HEK293 (cell line): ENCODE measurements around the gene TSPAN1.

ENCODE experiments used
- CTCF ChIA-PET: fragments of 350-600 bp; formaldehyde crosslinking; extraction: SDS; loops from one replicate; lab custom pipeline; 2021; ENCODE audit warnings: antibody characterized with exemption; lab: Yijun Ruan, JAX
- POLR2A ChIA-PET: fragments of 300-600 bp; formaldehyde crosslinking; extraction: SDS; loops from one replicate; lab custom pipeline; 2020; ENCODE audit warnings: antibody characterized with exemption, inconsistent platforms; lab: Yijun Ruan, JAX
- H3K27ac ChIP-seq: fragments of 200-500 bp; sonication (Bioruptor generic); 2 replicates; pipeline ENCODE4 v1.5.1; 2014; ENCODE audit warnings: low read depth, low read length, control low read depth, inconsistent platforms; ENCODE audit errors: extremely low read depth
- H3K36me3 ChIP-seq, 2 experiments: fragments of 200-500 bp in 1 of 2; sonication (Bioruptor generic) in 1 of 2; 1 replicate in 1 of 2; 2 replicates in 1 of 2; pipeline ENCODE4 v1.5.1; 2014 to 2017; ENCODE audit warnings: inconsistent platforms in 2 of 2, low read length in 2 of 2; ENCODE audit not compliant: control insufficient read depth in 2 of 2, insufficient read depth in 1 of 2
- H3K4me1 ChIP-seq: fragments of 200-500 bp; sonication (Bioruptor generic); 2 replicates; pipeline ENCODE4 v1.5.1; 2014; ENCODE audit warnings: mild to moderate bottlenecking, low read length, inconsistent platforms; ENCODE audit not compliant: control insufficient read depth, insufficient read depth
- H3K4me3 ChIP-seq: 2 replicates; pipeline ENCODE4 v1.5.1; 2011; ENCODE audit warnings: low read depth, mild to moderate bottlenecking, control low read depth, low read length, moderate library complexity
- H3K9me3 ChIP-seq: fragments of 200-500 bp; sonication (Bioruptor generic); 2 replicates; pipeline ENCODE4 v1.5.1; 2014; ENCODE audit warnings: low read depth, low read length, inconsistent platforms; ENCODE audit not compliant: control insufficient read depth, insufficient read depth
- CTCF ChIP-seq: fragments of 450-650 bp; formaldehyde crosslinking; IDR thresholded peaks from 2 replicates; pipeline ENCODE4 v1.5.1; 2016; ENCODE audit warnings: missing biosample characterization, missing genetic modification characterization
- HOXA7 ChIP-seq: sonication (generic); formaldehyde crosslinking; IDR thresholded peaks from 2 replicates; pipeline ENCODE4 v1.8.1; 2022; ENCODE audit warnings: missing genetic modification reagents, borderline replicate concordance
- MYNN ChIP-seq: fragments of 450-650 bp; formaldehyde crosslinking; IDR thresholded peaks from 2 replicates; pipeline ENCODE4 v1.5.1; 2016; ENCODE audit warnings: missing biosample characterization, missing genetic modification characterization, borderline replicate concordance
- ZBTB1 ChIP-seq: fragments of 450-650 bp; formaldehyde crosslinking; IDR thresholded peaks from 2 replicates; pipeline ENCODE4 v1.5.1; 2016; ENCODE audit warnings: missing biosample characterization, missing genetic modification characterization
- ZFHX2 ChIP-seq: fragments of 450-650 bp; formaldehyde crosslinking; conservative IDR thresholded peaks from 2 replicates; pipeline ENCODE4 v1.5.1; 2016; ENCODE audit warnings: missing biosample characterization, missing genetic modification characterization
- ZIC2 ChIP-seq: fragments of 450-650 bp; formaldehyde crosslinking; IDR thresholded peaks from 2 replicates; pipeline ENCODE4 v1.5.1; 2016; ENCODE audit warnings: missing biosample characterization, missing genetic modification characterization
- ZNF112 ChIP-seq: fragments of 450-650 bp; formaldehyde crosslinking; IDR thresholded peaks from 2 replicates; pipeline ENCODE4 v1.5.0; 2017; ENCODE audit warnings: missing biosample characterization, missing genetic modification characterization
- ZNF114 ChIP-seq: fragments of 450-650 bp; formaldehyde crosslinking; IDR thresholded peaks from 2 replicates; pipeline ENCODE4 v1.5.0; 2017; ENCODE audit warnings: missing biosample characterization, missing genetic modification characterization
- ZNF132 ChIP-seq: fragments of 450-650 bp; formaldehyde crosslinking; IDR thresholded peaks from 2 replicates; pipeline ENCODE4 v1.5.1; 2017; ENCODE audit warnings: missing biosample characterization, missing genetic modification characterization, borderline replicate concordance
- ZNF138 ChIP-seq: fragments of 450-650 bp; formaldehyde crosslinking; IDR thresholded peaks from 2 replicates; pipeline ENCODE4 v1.5.1; 2016; ENCODE audit warnings: missing biosample characterization, missing genetic modification characterization, borderline replicate concordance
- ZNF148 ChIP-seq: fragments of 450-650 bp; formaldehyde crosslinking; IDR thresholded peaks from 2 replicates; pipeline ENCODE4 v1.5.0; 2017; ENCODE audit warnings: missing biosample characterization, missing genetic modification characterization, borderline replicate concordance
- ZNF311 ChIP-seq: fragments of 450-650 bp; formaldehyde crosslinking; IDR thresholded peaks from 2 replicates; pipeline ENCODE4 v1.5.1; 2017; ENCODE audit warnings: missing biosample characterization, missing genetic modification characterization, borderline replicate concordance
- ZNF324 ChIP-seq: fragments of 450-650 bp; formaldehyde crosslinking; IDR thresholded peaks from 2 replicates; pipeline ENCODE4 v1.5.1; 2016; ENCODE audit warnings: missing biosample characterization, missing genetic modification characterization
- ZNF335 ChIP-seq: fragments of 450-650 bp; formaldehyde crosslinking; conservative IDR thresholded peaks from 2 replicates; pipeline ENCODE4 v1.5.1; 2016; ENCODE audit warnings: missing biosample characterization, missing genetic modification characterization
- ZNF354C ChIP-seq: fragments of 450-650 bp; formaldehyde crosslinking; IDR thresholded peaks from 2 replicates; pipeline ENCODE4 v1.5.1; 2016; ENCODE audit warnings: missing biosample characterization, missing genetic modification characterization, low read depth, borderline replicate concordance
- ZNF366 ChIP-seq: fragments of 450-650 bp; formaldehyde crosslinking; conservative IDR thresholded peaks from 2 replicates; pipeline ENCODE4 v1.5.1; 2016; ENCODE audit warnings: missing biosample characterization, missing genetic modification characterization
- ZNF416 ChIP-seq: fragments of 450-650 bp; formaldehyde crosslinking; IDR thresholded peaks from 2 replicates; pipeline ENCODE4 v1.5.1; 2016; ENCODE audit warnings: missing biosample characterization, missing genetic modification characterization
- ZNF433 ChIP-seq: fragments of 450-650 bp; formaldehyde crosslinking; IDR thresholded peaks from 2 replicates; pipeline ENCODE4 v1.5.1; 2016; ENCODE audit warnings: missing biosample characterization, missing genetic modification characterization, low read depth
- ZNF473 ChIP-seq: fragments of 450-650 bp; formaldehyde crosslinking; IDR thresholded peaks from 2 replicates; pipeline ENCODE4 v1.5.1; 2017; ENCODE audit warnings: missing biosample characterization, missing genetic modification characterization
- ZNF501 ChIP-seq: fragments of 450-650 bp; formaldehyde crosslinking; IDR thresholded peaks from 2 replicates; pipeline ENCODE4 v1.5.1; 2016; ENCODE audit warnings: missing biosample characterization, missing genetic modification characterization
- ZNF521 ChIP-seq: fragments of 450-650 bp; formaldehyde crosslinking; IDR thresholded peaks from 2 replicates; pipeline ENCODE4 v1.5.1; 2017; ENCODE audit warnings: missing biosample characterization, mild to moderate bottlenecking, missing genetic modification characterization
- ZNF561 ChIP-seq: fragments of 450-650 bp; IDR thresholded peaks from 2 replicates; pipeline ENCODE4 v1.5.1; 2018; ENCODE audit warnings: missing biosample characterization, missing genetic modification characterization, borderline replicate concordance
- ZNF610 ChIP-seq: fragments of 450-650 bp; formaldehyde crosslinking; IDR thresholded peaks from 2 replicates; pipeline ENCODE4 v1.5.1; 2016; ENCODE audit warnings: missing biosample characterization, missing genetic modification characterization, borderline replicate concordance
- ZNF621 ChIP-seq: fragments of 450-650 bp; formaldehyde crosslinking; IDR thresholded peaks from 2 replicates; pipeline ENCODE4 v1.5.1; 2017; ENCODE audit warnings: missing biosample characterization, missing genetic modification characterization
- ZNF645 ChIP-seq: fragments of 450-650 bp; formaldehyde crosslinking; IDR thresholded peaks from 2 replicates; pipeline ENCODE4; 2016; ENCODE audit warnings: missing biosample characterization, missing genetic modification characterization
- ZNF654 ChIP-seq: fragments of 450-650 bp; formaldehyde crosslinking; IDR thresholded peaks from 2 replicates; pipeline ENCODE4 v1.5.1; 2016; ENCODE audit warnings: low read depth, missing biosample characterization, missing genetic modification characterization
- ZNF658 ChIP-seq: fragments of 450-650 bp; formaldehyde crosslinking; IDR thresholded peaks from 2 replicates; pipeline ENCODE4; 2016; ENCODE audit warnings: missing biosample characterization, missing genetic modification characterization
- ZNF670 ChIP-seq: fragments of 450-650 bp; formaldehyde crosslinking; IDR thresholded peaks from 2 replicates; pipeline ENCODE4 v1.5.1; 2016; ENCODE audit warnings: missing biosample characterization, missing genetic modification characterization, low read depth
- ZNF776 ChIP-seq: fragments of 450-650 bp; formaldehyde crosslinking; IDR thresholded peaks from 2 replicates; pipeline ENCODE4 v1.5.0; 2017; ENCODE audit warnings: missing biosample characterization, missing genetic modification characterization, borderline replicate concordance
- ZNF791 ChIP-seq: fragments of 450-650 bp; formaldehyde crosslinking; IDR thresholded peaks from 2 replicates; pipeline ENCODE4 v1.5.1; 2016; ENCODE audit warnings: missing biosample characterization, missing genetic modification characterization
- ZNF843 ChIP-seq: fragments of 450-650 bp; formaldehyde crosslinking; IDR thresholded peaks from 2 replicates; pipeline ENCODE4 v1.5.1; 2016; ENCODE audit warnings: missing biosample characterization, missing genetic modification characterization

TSPAN1 gene

GRCh38 chr1:46172321-46172720, 2.6 kb upstream of the TSPAN1 start:
- no peak for TF ChIP-seq ZNF610
- TF ChIP-seq ZNF645 (tag by site-specific recombination), result no peak
- TF ChIP-seq ZNF473, result no peak
- TF ChIP-seq ZNF843 (tag by site-specific recombination), result no peak
- TF ChIP-seq ZNF521 (tag by site-specific recombination), result no peak
- TF ChIP-seq ZNF791 (tag by site-specific recombination), result no peak
- TF ChIP-seq ZNF621 (tag by site-specific recombination), result no peak
- no peak for TF ChIP-seq ZNF654
- TF ChIP-seq ZNF324 (tag by site-specific recombination), result no peak
- TF ChIP-seq ZNF138 (tag by site-specific recombination), result no peak
- TF ChIP-seq ZNF433 (tag by site-specific recombination), result no peak
- TF ChIP-seq ZNF112 (tag by site-specific recombination), result no peak
- TF ChIP-seq ZNF776 (tag by site-specific recombination), result no peak
- TF ChIP-seq ZNF501 (tag by site-specific recombination), result no peak
- TF ChIP-seq ZIC2, result no peak
- TF ChIP-seq ZNF114 (tag by site-specific recombination), result no peak
- no peak for TF ChIP-seq MYNN
- TF ChIP-seq, all 188 proteins: peak for 0
- Histone ChIP-seq H3K36me3 (no peaks in the 10 kb centered on the region), H3K4me3 (no peak overlapping the region), H3K27ac (no peak overlapping the region), H3K9me3 (no peaks in the 10 kb centered on the region), H3K4me1 (no peaks in the 10 kb centered on the region; the same call in 1 of the 2 replicates)
- POLR2A ChIA-PET, result interaction anchor here (1.0 kb wide), 1 partner anchor 40 kb away, joined by 3 read pairs; the partner anchor contains the start of gene PIK3R3
- CTCF ChIA-PET, result interaction anchor here (0.6 to 1.9 kb wide), 4 partner anchors 9 to 48 kb away, joined by 3 to 12 read pairs (median 4); partner anchors contain the start of gene PIK3R3

GRCh38 chr1:46173361-46173856, 1.5 kb upstream of the TSPAN1 start:
- H3K27ac ChIP-seq, result no peak overlapping the region
- ChIA-PET POLR2A (interaction anchor here (1.0 kb wide), 1 partner anchor 42 kb away, joined by 6 read pairs; the partner anchor contains the start of gene PIK3R3), CTCF (interaction anchor here (1.2 to 2.3 kb wide), 4 partner anchors 8 to 137 kb away, joined by 3 to 12 read pairs (median 6); partner anchors contain the start of gene PIK3R3)
- H3K4me1 ChIP-seq, result no peaks in the 10 kb centered on the region; the same call in 1 of the 2 replicates
- no peaks in the 10 kb centered on the region for H3K9me3 ChIP-seq
- H3K36me3 ChIP-seq, result no peaks in the 10 kb centered on the region
- H3K4me3 ChIP-seq, result no peak overlapping the region
- no peak for TF ChIP-seq ZNF658 (tag by site-specific recombination)
- TF ChIP-seq ZNF335, result no peak
- no peak for TF ChIP-seq ZBTB1 (tag by site-specific recombination)
- no peak; the same call in 1 of the 2 replicates for TF ChIP-seq ZNF366 (tag by site-specific recombination)
- TF ChIP-seq ZNF132 (tag by site-specific recombination), result no peak
- TF ChIP-seq ZNF324 (tag by site-specific recombination), result no peak
- TF ChIP-seq ZNF148, result 0 out of 2 replicates have a peak, but pooled peaks have one; percentile 15
- peak; percentile 57; the same call in 1 of the 2 replicates for TF ChIP-seq CTCF (tag by site-specific recombination)
- TF ChIP-seq ZNF354C (tag by site-specific recombination), result no peak
- TF ChIP-seq ZFHX2 (tag by site-specific recombination), result peak; percentile 53
- TF ChIP-seq ZNF311 (tag by site-specific recombination), result no peak
- no peak for TF ChIP-seq ZNF416 (tag by site-specific recombination)
- no peak for TF ChIP-seq ZNF138 (tag by site-specific recombination)
- TF ChIP-seq ZNF670 (tag by site-specific recombination), result no peak
- no peak for TF ChIP-seq ZNF791 (tag by site-specific recombination)
- TF ChIP-seq ZNF561, result no peak
- TF ChIP-seq HOXA7, result no peak
